Esophagus muscularis mucosa (tissue), 4 donors: ENCODE measurements around the gene NSUN7. TPM values are rescaled to one million over a fixed set of nuclear protein-coding genes. Genes with fewer than 3 reads are reported as not detected.

Source experiments
- DNase-seq: peaks from one replicate; pipeline ENCODE4 v3.0.0-alpha.2; 2017; ENCODE audit errors: extremely low spot score
- H3K27ac ChIP-seq, 4 donors: fragments of 200-600 bp; sonication (generic); replicated peaks in 1 of 4; 1 replicate in 3 of 4; 2 replicates in 1 of 4; pipeline ENCODE4 v1.5.1; 2016 to 2019; ENCODE audit warnings: mild to moderate bottlenecking in 1 of 4
- H3K27me3 ChIP-seq, 4 donors: fragments of 200-600 bp; sonication (generic); one replicate each; pipeline versions ENCODE4 v1.5.1 to v1.6.0; 2016 to 2019
- H3K36me3 ChIP-seq, 4 donors: fragments of 200-600 bp; sonication (generic); one replicate each; pipeline ENCODE4 v1.5.1; 2016 to 2019
- H3K4me1 ChIP-seq, 4 donors: fragments of 200-600 bp; sonication (generic); one replicate each; pipeline ENCODE4 v1.5.1; 2016 to 2019
- H3K4me3 ChIP-seq, 4 donors: fragments of 200-600 bp; sonication (generic); 1 replicate in 2 of 4; 2 replicates in 2 of 4; pipeline ENCODE4 v1.5.1; 2016 to 2019; ENCODE audit warnings: mild to moderate bottlenecking in 4 of 4, moderate library complexity in 1 of 4
- H3K9me3 ChIP-seq, 4 donors: fragments of 200-600 bp; sonication (generic); 1 replicate in 3 of 4; 2 replicates in 1 of 4; pipeline ENCODE4 v1.5.1; 2016 to 2019
- EP300 ChIP-seq: sonication (generic); formaldehyde crosslinking; IDR thresholded peaks from one replicate; pipeline ENCODE4 v1.6.1; 2017; ENCODE audit warnings: antibody characterized with exemption
- POLR2A ChIP-seq: fragments of 450-650 bp; IDR thresholded peaks from one replicate; pipeline ENCODE4 v1.6.1; 2017; ENCODE audit warnings: antibody characterized with exemption, moderate library complexity, mild to moderate bottlenecking, low read depth
- POLR2AphosphoS5 ChIP-seq, 2 donors: sonication (generic); formaldehyde crosslinking; IDR thresholded peaks; one replicate each; pipeline ENCODE4 v1.6.1; 2017; ENCODE audit warnings: antibody characterized with exemption in 2 of 2
- WGBS: methylation state at CpG from one replicate; pipeline ENCODE4 v1.1.5; 2018; 5-methylcytosine and 5-hydroxymethylcytosine counted together
- intact Hi-C: fragments of 100-400 bp; cut with DNase I; formaldehyde crosslinking; loops from one replicate; pipeline ENCODE4 v1.15.1; 2023
- total RNA-seq, 4 donors: library from RNA; depleted of rRNA; stranded (reverse); fragments of >200 nt; gene quantifications; one replicate each; pipeline versions ENCODE4 v1.1.0 to v1.2.1, GENCODE V29; 2016
- TF ChIP-seq, protein P1 (sequence below), 3 experiments: fragments of 200-600 bp in 2 of 3; fragments of 450-650 bp in 1 of 3; sonication (generic) in 2 of 3; IDR thresholded peaks; one replicate each; pipeline ENCODE4 v1.5.1; 2017 to 2019; ENCODE audit warnings: antibody characterized with exemption in 3 of 3, mild to moderate bottlenecking in 2 of 3, moderate library complexity in 1 of 3

The NSUN7 gene
- total RNA-seq, 4 donors from 2014 or later: 0.83 to 7.1 (median 2.8) TPM

DNA sequence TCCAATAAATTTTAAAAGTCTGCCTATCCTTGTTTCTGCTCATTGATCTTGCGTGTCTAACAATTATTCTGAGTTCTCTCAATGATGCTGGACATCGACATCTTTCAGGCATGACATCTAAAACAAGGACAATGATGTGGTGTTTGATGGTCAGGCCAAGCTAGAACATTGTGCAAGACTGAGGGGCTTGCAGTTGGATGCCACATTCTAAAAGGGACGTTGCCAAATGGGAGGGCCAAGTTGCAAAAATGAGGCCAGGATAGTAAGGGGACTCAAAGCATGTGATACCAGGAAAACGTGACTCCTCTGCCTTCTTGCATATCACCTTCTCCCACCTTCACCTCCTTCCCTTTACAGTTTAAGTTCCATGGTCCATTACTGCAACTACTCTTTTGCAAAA is 29.4 kb upstream of the NSUN7 start:
- no peak for DNase-seq
- no peak overlapping the region for H3K4me3 ChIP-seq
- no peaks in the 10 kb centered on the region for H3K36me3 ChIP-seq
- H3K27ac ChIP-seq: no peak overlapping the region
- 86% methylated on average over 4 of the region's 4 CpGs for WGBS
- intact Hi-C loops: no loop called here
- TF ChIP-seq, protein P1, sequence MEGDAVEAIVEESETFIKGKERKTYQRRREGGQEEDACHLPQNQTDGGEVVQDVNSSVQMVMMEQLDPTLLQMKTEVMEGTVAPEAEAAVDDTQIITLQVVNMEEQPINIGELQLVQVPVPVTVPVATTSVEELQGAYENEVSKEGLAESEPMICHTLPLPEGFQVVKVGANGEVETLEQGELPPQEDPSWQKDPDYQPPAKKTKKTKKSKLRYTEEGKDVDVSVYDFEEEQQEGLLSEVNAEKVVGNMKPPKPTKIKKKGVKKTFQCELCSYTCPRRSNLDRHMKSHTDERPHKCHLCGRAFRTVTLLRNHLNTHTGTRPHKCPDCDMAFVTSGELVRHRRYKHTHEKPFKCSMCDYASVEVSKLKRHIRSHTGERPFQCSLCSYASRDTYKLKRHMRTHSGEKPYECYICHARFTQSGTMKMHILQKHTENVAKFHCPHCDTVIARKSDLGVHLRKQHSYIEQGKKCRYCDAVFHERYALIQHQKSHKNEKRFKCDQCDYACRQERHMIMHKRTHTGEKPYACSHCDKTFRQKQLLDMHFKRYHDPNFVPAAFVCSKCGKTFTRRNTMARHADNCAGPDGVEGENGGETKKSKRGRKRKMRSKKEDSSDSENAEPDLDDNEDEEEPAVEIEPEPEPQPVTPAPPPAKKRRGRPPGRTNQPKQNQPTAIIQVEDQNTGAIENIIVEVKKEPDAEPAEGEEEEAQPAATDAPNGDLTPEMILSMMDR (IDR thresholded peaks at IDR 0.05): no peak
- TF ChIP-seq POLR2AphosphoS5 (IDR thresholded peaks at IDR 0.05) (no peak), POLR2A (no peak), EP300 (no peak)
- no peaks in the 10 kb centered on the region for H3K9me3 ChIP-seq
- peaks cover 0 to 3% (median 0%) of the 10 kb centered on the region in 4 donors for H3K27me3 ChIP-seq
- H3K4me1 ChIP-seq: no peaks in the 10 kb centered on the region

DNA sequence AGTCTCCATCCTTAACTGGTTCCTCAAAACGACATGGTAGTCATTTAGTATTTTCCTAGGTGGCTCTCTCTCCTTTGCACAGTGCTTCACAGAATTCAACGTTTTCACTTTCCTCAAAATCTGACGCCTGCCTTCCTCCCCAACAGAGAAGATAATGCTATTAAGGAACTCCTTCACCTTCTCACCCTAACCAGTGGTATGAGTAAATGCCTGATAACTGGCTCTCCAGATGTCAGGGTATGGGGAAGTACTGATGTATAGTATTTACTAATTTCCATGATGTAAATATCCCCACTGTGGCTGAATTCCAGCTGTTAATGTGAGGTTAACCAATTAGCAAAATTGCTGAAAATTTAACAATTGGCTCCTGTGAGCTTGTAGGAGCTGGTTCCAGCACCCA is 28.8 kb upstream of the NSUN7 start:
- Histone ChIP-seq H3K4me1 (no peaks in the 10 kb centered on the region), H3K36me3 (no peaks in the 10 kb centered on the region), H3K9me3 (no peaks in the 10 kb centered on the region), H3K4me3 (no peak overlapping the region), H3K27ac (no peak overlapping the region), H3K27me3 (no peaks in the 10 kb centered on the region)
- DNase-seq: no peak
- TF ChIP-seq, protein P1 (IDR thresholded peaks at IDR 0.05): no peak
- TF ChIP-seq EP300 (no peak), POLR2A (no peak), POLR2AphosphoS5 (IDR thresholded peaks at IDR 0.05) (no peak)
- intact Hi-C loops: no loop called here
- 45% methylated on average over 3 of the region's 3 CpGs for WGBS

DNA sequence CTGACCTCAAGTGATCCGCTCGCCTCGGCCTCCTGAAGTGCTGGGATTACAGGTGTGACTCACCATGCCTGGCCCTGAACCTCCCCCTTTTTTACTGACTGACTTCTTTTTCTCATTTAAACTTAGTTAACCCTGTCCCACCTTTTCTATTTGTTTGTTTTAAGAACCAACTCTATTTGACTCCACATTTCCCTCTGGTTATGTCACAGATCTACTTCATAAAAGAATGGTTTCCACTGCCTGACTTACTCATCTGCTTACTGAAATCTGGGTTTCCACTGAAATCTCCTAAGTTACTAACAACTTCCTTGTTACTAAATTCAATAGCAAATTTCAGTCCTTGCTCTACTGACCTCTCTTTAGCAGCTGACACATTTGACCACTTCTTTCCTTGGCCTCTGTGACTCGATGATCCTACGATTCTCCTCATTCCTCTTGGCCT is 28.0 kb upstream of the NSUN7 start:
- no peaks in the 10 kb centered on the region for H3K4me1 ChIP-seq
- H3K27ac ChIP-seq: peak overlapping the region in 2 of 4 donors; percentile 0 to 27
- DNase-seq: no peak
- no peak overlapping the region for H3K4me3 ChIP-seq
- no peaks in the 10 kb centered on the region for H3K36me3 ChIP-seq
- WGBS: 83% methylated on average over 5 of the region's 5 CpGs
- no peaks in the 10 kb centered on the region for H3K9me3 ChIP-seq
- intact Hi-C loops: no loop called here
- TF ChIP-seq, protein P1 (IDR thresholded peaks at IDR 0.05): no peak
- TF ChIP-seq POLR2A: no peak
- no peak for TF ChIP-seq POLR2AphosphoS5 (IDR thresholded peaks at IDR 0.05)
- TF ChIP-seq EP300: no peak
- H3K27me3 ChIP-seq: no peaks in the 10 kb centered on the region

DNA sequence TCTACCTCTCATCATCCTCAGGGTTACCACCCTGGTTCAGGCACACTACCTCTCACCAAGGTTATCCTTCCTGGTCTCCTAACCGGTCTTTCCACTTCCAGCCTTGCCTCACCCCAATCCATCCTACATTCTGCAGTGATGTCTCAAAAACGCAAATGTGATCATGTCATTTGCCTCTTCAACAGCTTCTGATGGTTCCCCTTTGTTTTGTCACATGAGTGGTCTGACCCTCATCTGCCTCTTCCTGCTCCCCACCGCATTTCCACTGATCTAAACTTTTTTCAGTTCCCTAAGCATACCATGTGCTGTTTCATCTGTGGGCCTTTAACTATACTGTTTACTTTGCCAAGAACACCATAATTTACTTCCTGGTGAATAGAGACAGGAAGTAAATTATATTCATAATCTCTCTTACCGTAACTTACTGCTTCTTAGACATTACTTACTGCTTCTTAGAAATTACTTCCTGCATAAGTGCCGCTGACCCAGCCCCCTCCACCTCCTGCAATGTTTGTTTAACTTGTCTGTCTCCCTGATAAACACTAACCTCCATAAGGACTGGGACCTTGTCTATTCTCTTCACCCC is 27.1 kb upstream of the NSUN7 start:
- intact Hi-C loops: no loop called here
- no peak for DNase-seq
- Histone ChIP-seq H3K4me1 (no peaks in the 10 kb centered on the region), H3K27me3 (no peaks in the 10 kb centered on the region), H3K4me3 (no peak overlapping the region), H3K27ac (peak overlapping the region in 1 of 4 donors; percentile 27), H3K9me3 (no peaks in the 10 kb centered on the region), H3K36me3 (no peaks in the 10 kb centered on the region)
- TF ChIP-seq POLR2AphosphoS5 (IDR thresholded peaks at IDR 0.05) (peak in 1 of 2 donors; percentile 16), EP300 (no peak), POLR2A (no peak)
- TF ChIP-seq, protein P1 (IDR thresholded peaks at IDR 0.05): no peak
- WGBS: 63% methylated on average over 5 of the region's 5 CpGs

DNA sequence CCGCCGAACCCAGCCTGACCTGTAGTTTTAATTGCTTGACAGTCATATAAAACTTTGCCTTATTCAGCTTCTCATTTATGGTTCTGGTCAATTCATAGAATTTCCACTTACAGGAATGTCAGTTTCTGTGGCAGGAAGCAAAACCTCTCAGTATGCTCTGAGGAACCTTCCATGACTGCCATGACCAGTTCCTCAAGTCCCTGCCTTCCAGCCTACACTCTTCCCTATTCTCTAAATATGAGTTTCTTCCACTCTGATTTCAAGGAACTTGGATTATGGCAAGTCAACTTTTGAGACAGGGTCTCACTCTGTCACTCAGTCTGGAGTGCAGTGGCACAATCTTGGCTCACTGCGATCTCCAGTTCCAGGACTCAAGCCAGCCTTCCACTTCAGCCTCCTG is 26.0 kb upstream of the NSUN7 start:
- H3K4me3 ChIP-seq: no peak overlapping the region
- H3K27me3 ChIP-seq: no peaks in the 10 kb centered on the region
- WGBS: 80% methylated on average over 3 of the region's 3 CpGs
- TF ChIP-seq POLR2AphosphoS5 (IDR thresholded peaks at IDR 0.05) (no peak), EP300 (no peak), POLR2A (no peak)
- TF ChIP-seq, protein P1 (IDR thresholded peaks at IDR 0.05): no peak
- H3K36me3 ChIP-seq: no peaks in the 10 kb centered on the region
- DNase-seq: no peak
- intact Hi-C loops: no loop called here
- no peak overlapping the region for H3K27ac ChIP-seq
- no peaks in the 10 kb centered on the region for H3K9me3 ChIP-seq
- H3K4me1 ChIP-seq: no peaks in the 10 kb centered on the region
